Measurements from ENCODE around the gene MYO10.

MYO10 gene

DNA sequence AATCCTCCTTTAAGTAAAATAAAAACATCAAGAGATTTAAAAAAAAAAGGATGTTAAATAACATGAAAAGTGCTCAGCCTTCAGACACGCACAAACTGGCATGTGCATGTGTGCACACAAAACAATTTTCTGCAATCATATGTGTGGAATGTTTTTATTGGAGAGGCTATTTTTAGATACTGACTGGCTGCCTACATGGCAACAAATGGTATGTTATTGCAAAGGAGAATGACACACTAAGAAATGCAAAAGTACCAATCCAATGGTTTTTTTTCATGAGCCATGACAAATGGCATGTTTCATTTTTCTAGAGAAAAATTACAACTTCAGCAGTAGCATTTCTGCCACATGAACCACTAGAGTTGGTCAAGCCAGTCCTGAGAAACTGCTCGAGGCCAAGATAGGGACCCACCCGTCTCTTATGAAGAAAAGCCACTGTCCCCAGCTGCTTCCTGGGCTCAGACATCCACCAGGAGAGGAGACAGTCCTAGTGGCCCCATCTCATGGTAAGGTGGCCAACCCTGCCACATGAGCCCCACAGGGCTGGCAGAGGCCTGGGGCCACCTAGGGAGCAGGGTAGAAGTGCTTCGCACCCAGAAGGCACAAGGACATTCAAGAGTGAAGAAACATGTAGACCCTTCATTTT lies 116.4 kb downstream of the MYO10 start:
- DNase-seq: no peak

DNA sequence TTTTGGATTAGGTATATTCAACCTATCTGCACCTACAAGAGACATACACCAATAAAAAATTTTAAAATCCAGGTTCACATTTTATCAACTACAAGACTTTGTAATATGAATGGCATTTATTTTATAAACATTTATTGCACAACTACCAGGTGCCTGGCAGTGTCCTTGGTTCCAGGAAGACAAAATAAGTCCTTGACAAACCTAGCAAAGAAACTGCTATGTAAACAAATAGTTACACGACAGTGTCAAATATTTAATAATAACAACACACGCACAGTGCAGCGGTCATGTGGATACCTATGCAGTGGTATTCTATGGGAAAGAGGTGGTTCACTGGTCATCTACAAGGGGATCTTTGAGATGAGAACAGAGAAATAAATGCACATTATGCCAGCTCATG lies 120.7 kb downstream of the MYO10 start:
- no peak for DNase-seq

DNA sequence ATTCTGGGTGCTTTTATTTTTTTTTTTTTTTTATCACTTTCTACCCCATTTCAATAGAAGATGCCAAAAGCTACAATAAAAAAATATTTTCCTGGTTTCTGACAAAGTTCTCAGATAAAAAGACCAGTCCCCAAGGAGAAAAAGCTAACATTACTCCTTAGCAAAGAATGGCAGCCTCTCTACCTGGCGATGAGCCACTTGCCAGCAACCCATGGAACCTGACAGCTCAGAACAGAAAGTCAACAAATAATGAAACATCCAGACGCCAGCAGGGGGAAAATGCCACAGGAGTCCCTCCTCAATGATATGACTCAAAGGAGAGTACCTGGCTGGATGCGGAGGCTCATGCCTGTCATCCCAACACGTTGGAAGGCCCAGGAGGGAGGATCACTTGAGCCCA lies 123.2 kb downstream of the MYO10 start:
- DNase-seq: no peak

- no peak for DNase-seq
Measured at GRCh38 chr5:16812448-16812847, 123.6 kb downstream of the MYO10 start.

DNA sequence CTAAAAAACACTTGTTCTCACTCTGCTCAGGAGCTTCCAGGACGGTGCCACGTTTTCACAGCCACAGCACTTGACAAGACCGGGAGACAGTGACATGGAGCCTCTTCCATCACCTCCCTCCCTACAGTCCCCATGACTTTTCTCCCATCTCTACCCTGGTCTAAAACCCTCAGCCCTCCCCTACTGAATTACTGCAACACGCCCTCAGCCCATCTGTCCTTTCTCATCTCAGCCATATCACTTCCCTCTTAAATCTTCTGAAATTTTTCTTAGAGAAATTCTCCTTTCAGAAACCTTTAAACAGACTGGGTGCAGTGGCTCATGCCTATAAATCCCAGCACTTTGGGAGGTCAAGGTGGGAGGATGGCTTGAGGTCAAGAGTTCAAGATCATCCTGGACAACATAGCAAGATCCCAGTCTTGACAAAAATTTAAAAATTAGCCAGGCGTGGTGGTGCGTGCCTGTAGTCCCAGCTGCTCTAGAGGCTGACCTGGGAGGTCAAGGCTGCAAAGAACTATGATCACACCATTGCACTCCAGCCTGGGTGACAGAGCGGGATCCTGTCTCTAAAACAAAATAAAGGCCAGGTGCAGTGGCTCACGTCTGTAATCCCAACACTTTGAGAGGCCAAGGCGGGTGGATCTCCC lies 125.8 kb downstream of the MYO10 start:
- peak in 2 of 56 donors; percentile 27 to 41 for DNase-seq

DNA sequence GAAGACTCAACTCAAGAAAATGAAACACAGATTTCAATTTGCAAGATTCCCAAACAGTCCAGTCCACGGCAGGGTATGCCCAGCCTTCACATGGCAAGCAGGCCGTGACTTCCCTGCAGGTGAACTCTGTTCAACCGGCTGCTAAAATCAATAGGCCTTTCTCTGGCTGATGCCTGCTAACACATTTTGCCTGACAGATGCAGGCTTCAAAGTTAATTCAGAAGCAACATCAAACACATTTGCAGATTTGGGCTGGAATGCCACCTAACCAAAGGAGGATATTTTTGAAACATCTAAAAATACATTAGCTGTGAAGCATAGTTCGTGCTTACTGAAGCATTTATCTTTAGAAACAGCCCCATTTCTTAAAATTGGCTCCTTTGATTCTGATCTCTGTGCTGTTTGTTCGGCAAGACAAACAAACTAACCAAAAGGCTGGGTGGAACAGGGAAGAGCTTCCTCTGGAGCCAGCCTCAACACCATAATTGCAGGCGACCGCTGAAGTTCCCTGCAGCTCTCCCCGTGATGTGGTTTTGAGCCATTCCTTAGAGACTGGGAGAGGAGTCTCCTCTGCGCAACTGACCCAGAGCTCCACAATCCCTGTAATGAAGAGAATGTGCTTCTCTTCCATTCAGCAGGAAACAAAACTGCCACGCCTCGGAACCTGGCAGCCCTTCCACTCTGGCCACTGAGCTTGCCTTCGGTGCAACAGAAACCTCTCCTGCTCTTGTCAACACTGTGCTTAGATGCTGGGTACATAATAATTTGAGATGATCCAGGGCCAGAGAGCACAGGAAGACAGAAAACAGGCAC lies 126.5 kb downstream of the MYO10 start:
- peak in 4 of 56 donors; percentile 21 to 51 (median 36) for DNase-seq

GRCh38 chr5:16809010-16809394 lies 127.1 kb downstream of the MYO10 start:
- no peak for DNase-seq

DNA sequence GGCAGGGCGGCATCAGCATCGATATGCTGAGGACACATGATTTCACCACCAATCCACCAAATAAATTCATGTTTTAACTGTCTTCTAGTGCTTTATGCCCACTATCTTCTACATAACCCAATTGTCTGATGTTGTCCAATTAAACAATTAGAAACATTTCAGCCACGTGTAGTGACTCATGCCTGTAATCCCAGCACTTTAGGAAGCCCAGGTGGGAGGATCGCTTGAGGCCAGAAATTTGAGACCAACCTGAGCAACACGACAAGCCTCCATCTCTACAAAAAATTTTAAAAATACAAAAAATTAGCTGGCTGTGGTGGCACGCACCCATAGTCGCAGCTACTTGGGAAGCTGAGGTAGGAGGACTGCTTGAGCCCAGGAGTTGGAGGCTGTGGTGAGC lies 128.1 kb downstream of the MYO10 start:
- no peak for DNase-seq

- DNase-seq: no peak
Measured at GRCh38 chr5:16807547-16807864, 128.6 kb downstream of the MYO10 start.

DNA sequence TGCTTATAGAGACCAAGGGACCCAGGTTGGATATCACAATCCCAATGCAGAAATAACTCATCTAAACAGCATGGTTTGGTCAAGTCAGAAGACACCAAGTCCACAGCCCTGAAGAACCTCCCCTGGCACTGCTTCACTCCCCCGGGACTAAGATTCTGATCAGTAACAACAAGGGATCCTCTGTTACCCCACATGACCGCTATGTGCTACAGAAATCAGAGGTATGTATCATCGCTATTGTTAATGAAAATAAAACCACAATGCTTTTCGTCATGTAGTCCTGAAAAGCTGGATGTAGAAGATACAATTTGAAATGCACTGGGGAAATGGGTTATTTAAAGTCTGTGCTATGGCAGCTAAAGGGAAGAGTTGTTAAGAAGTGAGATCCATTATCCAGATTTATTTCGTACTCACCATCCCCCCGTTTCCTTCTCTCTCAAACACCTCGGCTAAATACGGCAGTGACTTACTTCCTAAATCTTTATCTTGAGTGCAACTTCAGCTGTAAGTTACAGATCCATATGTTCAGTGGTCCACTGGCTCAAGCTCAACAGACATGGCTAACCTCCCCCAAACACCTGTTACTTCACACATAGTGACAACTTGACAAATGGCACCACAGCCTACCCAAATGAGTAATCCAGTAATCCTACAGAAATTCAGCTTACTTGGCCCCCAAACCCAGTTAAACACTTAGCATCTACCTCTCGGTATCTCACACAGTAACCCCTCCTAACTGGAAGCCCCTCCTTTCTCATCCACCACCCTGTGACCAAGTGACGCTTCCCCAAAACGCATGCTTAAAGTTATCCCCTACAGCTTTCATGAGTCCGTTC lies 129.2 kb downstream of the MYO10 start:
- peak in 1 of 56 donors; percentile 17 for DNase-seq

DNA sequence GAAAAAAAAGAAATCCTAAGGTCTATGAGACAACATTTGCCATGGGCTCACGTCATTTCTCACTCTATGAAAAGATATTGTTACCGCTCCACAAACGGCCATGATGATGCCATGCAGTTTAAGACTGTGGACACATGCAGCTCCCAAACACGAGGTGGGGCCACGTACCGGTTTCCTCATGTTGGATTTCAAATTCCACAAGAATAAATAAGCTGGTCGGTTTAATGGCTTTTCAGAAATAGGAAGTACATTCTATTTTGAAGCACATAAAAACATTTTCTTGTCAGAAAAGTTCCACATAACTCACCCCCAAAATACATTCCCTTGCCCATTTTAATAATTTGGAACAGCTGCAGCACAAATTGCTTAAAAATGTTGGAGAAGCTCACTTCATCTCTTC lies 130.6 kb downstream of the MYO10 start:
- DNase-seq: no peak

DNA sequence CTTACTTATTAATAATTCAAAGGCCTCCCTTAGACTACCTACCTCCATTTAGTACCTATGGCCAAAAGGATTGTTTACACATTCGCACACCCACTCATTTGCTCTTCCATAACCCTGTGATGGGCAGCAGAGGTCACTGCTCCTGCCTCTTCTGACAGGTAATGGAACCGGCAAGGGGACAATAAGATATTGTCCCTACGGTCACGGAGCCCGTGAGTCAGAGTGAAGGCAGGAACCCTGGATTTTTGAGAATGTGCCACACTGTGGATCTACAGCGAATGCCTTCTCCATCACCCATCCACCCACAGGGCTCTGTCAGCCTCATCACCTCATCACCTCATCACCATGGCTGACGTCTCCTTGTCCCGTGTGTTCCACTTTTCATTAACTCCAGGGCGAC lies 132.3 kb downstream of the MYO10 start:
- no peak for DNase-seq

- no peak for DNase-seq
Measured at GRCh38 chr5:16800477-16800876, 135.6 kb downstream of the MYO10 start.

DNA sequence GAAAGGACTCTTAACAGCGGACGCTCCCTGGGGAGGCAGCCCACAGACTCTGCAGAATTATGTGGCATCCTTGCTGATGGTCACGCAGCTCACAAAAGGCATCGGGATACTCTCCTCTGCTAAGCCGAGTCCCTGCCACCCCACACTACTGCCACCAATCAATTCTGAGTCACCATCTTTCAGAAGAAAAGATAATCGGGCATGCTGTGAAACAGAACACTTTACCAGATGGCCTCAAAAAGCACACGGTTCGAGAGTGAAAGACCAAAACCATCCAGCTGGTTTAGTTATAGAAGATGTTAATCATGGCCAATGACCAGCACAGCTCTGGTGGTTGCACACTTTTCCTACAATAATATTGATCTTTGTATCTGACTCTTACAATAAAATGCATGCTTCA lies 136.3 kb downstream of the MYO10 start:
- no peak for DNase-seq

DNA sequence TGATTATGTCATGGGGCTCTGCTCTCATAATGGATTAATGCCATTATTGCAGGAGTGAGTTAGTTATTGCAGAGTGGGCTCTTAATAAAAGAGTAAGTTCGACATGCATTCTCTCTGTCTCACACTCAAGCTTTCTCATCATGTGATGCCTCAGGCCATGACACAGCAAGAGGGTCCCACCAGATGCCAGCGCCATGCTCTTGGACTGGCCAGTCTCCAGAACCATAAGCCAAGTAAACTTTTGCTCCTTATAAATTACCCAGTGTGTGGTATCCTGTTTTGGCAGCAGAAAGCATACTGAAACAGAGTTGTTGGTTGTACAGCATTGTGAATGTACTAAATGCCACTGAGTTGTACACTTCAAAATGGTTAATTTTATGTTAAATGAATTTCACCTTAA lies 138.1 kb downstream of the MYO10 start:
- no peak for DNase-seq

GRCh38 chr5:16794269-16794913 lies 141.7 kb downstream of the MYO10 start:
- DNase-seq: peak in 1 of 56 donors; percentile 10

DNA sequence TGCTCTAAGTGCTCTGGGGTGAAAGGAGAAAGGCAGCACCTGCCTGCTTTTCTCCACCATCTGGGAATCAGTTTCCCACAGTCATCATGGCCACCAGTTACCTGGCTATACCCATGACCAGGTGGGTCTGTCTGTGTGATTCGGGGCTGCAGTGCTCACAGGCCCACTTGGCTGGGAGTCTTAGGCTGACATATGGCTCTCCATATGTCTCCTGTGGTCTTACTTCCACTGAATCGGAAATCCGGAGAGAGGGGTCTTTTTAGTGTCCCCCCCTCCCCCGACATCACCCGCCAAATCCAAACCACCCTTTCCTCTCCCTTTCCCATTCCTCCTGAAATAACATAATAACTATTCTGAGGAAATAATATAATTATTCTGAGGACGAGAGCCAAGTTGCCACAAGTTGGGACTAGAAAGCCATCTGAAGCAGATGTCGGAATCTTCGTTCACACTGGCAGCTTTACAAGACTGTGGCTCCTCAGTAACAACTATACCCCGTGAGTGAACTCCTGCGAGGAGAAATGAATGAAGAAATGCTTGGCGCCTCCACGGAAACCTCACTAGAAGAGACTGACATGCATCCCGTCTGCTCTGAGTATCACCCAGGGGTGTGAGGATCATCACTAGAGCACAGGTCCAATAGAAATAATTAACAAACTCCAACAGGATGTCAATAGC lies 143.4 kb downstream of the MYO10 start:
- no peak for DNase-seq

DNA sequence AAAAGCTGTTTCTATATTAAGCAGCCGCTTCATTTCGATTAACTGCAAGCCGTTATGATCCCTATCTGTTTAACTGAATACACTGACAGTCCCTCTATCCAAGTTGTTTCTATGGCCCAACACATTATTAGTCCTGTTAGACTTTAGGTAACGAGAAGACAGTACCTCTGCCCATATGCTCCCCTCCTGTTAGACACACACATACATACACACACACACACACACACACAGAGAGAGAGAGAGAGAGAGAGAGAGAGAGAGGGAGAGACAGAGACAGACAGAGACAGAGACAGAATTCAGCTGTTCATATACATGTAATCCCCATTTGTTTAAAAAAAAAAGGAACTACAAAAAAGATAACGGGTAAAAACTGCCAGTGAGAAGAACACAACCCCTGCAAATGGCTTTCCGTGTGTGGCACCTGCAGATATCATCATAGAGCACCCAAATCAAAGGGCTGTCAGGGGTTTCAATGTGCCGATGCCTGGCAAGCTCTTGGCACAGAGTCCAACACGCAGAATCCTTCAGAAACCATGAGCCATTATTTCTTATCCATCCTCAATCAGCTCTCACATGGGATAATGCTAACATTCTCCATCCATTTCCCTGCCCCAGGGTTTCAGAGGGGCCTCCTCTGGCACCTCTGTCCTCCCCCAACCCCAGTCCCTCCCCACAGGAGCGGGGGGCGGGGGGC lies 144.0 kb downstream of the MYO10 start:
- DNase-seq: no peak

DNA sequence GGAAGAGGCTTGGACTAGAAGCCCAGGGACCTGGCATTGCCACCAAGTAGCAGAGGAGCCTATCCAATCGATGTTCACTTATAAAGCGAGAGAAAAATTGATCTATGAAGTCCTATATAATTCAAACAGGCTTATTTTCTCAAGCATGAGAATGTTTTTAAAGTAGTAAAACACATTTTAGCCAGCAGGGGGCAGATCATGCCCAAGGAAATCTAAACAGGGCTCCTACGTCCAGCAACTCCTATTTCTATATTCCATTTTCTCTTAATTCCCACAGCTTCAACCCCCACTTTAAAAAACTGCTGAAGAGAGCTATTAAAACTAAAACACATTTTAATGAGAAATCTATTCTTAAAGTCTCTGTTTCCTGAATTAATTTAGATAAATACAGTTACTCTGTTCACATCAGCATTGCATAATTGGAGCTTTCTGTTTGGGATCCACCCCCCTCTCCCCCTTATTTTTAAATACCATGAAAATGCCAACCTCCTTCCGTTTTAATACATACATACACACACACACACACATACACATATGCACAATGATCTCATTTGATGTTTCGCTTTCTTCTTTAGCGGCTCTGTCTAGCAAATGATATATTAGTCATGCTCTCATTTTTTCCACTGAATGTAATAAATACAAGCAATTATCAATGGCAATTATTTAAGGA lies 144.9 kb downstream of the MYO10 start:
- peak in 9 of 56 donors; percentile 9 to 70 (median 14) for DNase-seq

All from amygdala (tissue), 56 donors.